OCI-LY7 (cell line): ENCODE measurements around the gene STEAP1.

Experiments used
- CTCF ChIP-seq: fragments of 200-600 bp; sonication (generic); conservative IDR thresholded peaks from 2 replicates; pipeline ENCODE4 v1.5.1; 2014; ENCODE audit warnings: mild to moderate bottlenecking, antibody characterized with exemption, low read length, moderate library complexity, mixed read lengths
- EZH2phosphoT487 ChIP-seq: fragments of 200-600 bp; sonication (generic); IDR thresholded peaks from 2 replicates; pipeline ENCODE4 v1.6.1; 2018; ENCODE audit warnings: low read depth, borderline replicate concordance, mild to moderate bottlenecking, mixed run types, antibody characterized with exemption, low read length, moderate library complexity, mixed read lengths

GRCh38 chr7:90210981-90211380 lies 56.7 kb downstream of the STEAP1 start:
- TF ChIP-seq CTCF: no peak
- TF ChIP-seq EZH2phosphoT487: no peak
